Measurements from ENCODE around the gene NPFFR1.

Gene NPFFR1

GRCh38 chr10:70321897-70322890 is 38.4 kb upstream of the NPFFR1 start:
- peak overlapping the region; percentile 74 for H3K27ac Mint-ChIP-seq
- H3K4me3 Mint-ChIP-seq = no peak overlapping the region
- no peaks in the 10 kb centered on the region for H3K9me3 Mint-ChIP-seq
- DNase-seq (ENCODE audit: low spot score) = no peak
- H3K27me3 Mint-ChIP-seq (ENCODE audit: low read depth) = no peaks in the 10 kb centered on the region
- peaks cover 9% of the 10 kb centered on the region for H3K4me1 Mint-ChIP-seq (ENCODE audit: low read depth)
- H3K36me3 Mint-ChIP-seq (ENCODE audit: low read depth) = no peaks in the 10 kb centered on the region

- Mint-ChIP-seq H3K9me3 (no peaks in the 10 kb centered on the region), H3K4me1 (ENCODE audit: low read depth) (peaks cover 9% of the 10 kb centered on the region), H3K36me3 (ENCODE audit: low read depth) (no peaks in the 10 kb centered on the region), H3K27me3 (ENCODE audit: low read depth) (no peaks in the 10 kb centered on the region), H3K27ac (no peak overlapping the region), H3K4me3 (no peak overlapping the region)
- no peak for DNase-seq (ENCODE audit: low spot score)
Observed at GRCh38 chr10:70321233-70321632, 37.4 kb upstream of the NPFFR1 start.

GRCh38 chr10:70320751-70321150 is 36.9 kb upstream of the NPFFR1 start:
- DNase-seq (ENCODE audit: low spot score) = no peak
- Mint-ChIP-seq H3K36me3 (ENCODE audit: low read depth) (no peaks in the 10 kb centered on the region), H3K9me3 (no peaks in the 10 kb centered on the region), H3K4me3 (no peak overlapping the region), H3K27ac (no peak overlapping the region), H3K4me1 (ENCODE audit: low read depth) (peaks cover 9% of the 10 kb centered on the region), H3K27me3 (ENCODE audit: low read depth) (no peaks in the 10 kb centered on the region)

DNA sequence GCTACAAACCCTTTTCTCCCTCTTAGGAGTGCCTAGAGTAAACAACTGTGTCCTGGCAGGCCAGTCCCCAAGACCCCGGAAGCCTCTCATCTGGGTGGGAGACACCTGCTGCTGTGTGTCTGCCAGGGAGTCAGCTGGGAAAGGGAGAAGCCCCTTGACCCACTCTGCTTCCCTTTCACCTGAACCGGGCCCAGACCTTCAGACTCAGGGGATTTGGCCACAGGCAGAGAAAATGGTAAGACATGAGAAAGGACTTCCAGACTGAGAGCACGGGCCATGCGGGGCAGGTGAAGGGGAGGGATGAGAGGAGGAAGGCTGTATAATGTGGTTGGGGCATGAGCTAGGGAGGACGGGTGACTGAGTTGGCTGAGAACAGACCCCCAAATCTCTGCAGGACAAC is 36.0 kb upstream of the NPFFR1 start:
- Mint-ChIP-seq H3K9me3 (no peaks in the 10 kb centered on the region), H3K4me1 (ENCODE audit: low read depth) (peaks cover 7% of the 10 kb centered on the region)

DNA sequence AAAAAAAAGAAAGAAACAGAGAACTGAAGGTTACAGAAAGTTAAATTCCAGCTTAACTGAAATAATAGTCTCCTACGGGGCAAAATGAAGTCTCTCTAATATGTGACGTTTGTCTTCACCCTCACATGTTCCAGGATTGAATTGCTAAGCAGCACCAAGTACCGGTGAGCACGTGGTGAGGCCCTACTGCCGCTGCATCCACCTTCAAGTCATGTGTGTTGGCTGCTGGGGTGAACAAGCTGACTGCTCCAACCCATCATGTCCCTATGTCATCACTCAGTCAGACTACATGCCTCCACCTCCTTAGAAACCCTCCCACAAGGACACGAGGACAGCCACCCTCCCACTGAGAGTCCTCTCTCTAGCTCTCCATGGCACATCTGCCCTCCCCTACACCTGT is 35.4 kb upstream of the NPFFR1 start:
- Mint-ChIP-seq H3K9me3 (no peaks in the 10 kb centered on the region), H3K4me1 (ENCODE audit: low read depth) (peaks cover 7% of the 10 kb centered on the region), H3K4me3 (no peak overlapping the region), H3K27ac (no peak overlapping the region), H3K27me3 (ENCODE audit: low read depth) (no peaks in the 10 kb centered on the region), H3K36me3 (ENCODE audit: low read depth) (no peaks in the 10 kb centered on the region)
- no peak for DNase-seq (ENCODE audit: low spot score)

More for the DNA sequence above, 36.0 kb upstream of the NPFFR1 start:
- H3K27ac Mint-ChIP-seq = no peak overlapping the region
- H3K36me3 Mint-ChIP-seq (ENCODE audit: low read depth) = no peaks in the 10 kb centered on the region
- no peak overlapping the region for H3K4me3 Mint-ChIP-seq
- H3K27me3 Mint-ChIP-seq (ENCODE audit: low read depth) = no peaks in the 10 kb centered on the region
- no peak for DNase-seq (ENCODE audit: low spot score)

- no peak overlapping the region for H3K27ac Mint-ChIP-seq
- no peak for DNase-seq (ENCODE audit: low spot score)
- H3K4me3 Mint-ChIP-seq = no peak overlapping the region
- no peaks in the 10 kb centered on the region for H3K9me3 Mint-ChIP-seq
- H3K36me3 Mint-ChIP-seq (ENCODE audit: low read depth) = no peaks in the 10 kb centered on the region
- H3K4me1 Mint-ChIP-seq (ENCODE audit: low read depth) = peaks cover 2% of the 10 kb centered on the region
- H3K27me3 Mint-ChIP-seq (ENCODE audit: low read depth) = no peaks in the 10 kb centered on the region
Observed at GRCh38 chr10:70317943-70318318, 34.1 kb upstream of the NPFFR1 start.

DNA sequence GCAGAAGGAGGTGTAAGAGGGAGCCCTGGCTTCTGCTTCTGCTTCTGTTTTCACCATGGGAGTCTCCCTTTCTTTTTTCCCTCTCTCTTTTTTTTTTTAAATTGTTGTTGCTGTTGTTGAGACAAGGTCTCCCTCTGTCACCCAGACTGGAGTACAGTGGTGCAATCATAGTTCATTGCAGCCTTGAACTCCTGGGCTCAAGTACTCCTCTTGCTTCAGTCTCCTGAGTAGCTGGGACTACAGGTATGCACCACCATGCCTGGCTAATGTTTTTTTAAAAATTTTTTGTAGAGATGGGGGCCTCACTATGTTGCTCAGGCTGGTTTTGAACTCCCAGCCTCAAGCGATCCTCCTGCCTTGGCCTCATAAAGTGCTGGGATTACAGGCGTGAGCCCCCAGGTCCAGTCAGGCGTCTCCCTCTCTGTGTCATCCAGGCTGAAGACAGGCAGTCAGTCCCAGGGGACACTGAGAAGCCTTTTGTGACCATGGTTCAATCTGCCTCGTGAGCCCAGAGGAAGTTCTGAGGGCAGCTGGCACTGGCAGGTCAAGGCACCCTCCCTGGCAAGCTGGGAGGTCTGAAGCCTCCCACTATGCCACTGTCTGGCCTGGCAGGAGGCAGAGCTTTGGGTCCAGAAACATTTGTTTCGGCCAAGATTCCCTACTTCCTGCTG is 33.6 kb upstream of the NPFFR1 start:
- H3K27ac Mint-ChIP-seq = no peak overlapping the region

GRCh38 chr10:70315815-70316214 is 32.0 kb upstream of the NPFFR1 start:
- peaks cover 2% of the 10 kb centered on the region for H3K4me1 Mint-ChIP-seq (ENCODE audit: low read depth)

More for the DNA sequence above, 33.6 kb upstream of the NPFFR1 start:
- Mint-ChIP-seq H3K4me3 (no peak overlapping the region), H3K27me3 (ENCODE audit: low read depth) (no peaks in the 10 kb centered on the region), H3K4me1 (ENCODE audit: low read depth) (peaks cover 2% of the 10 kb centered on the region), H3K9me3 (no peaks in the 10 kb centered on the region), H3K36me3 (ENCODE audit: low read depth) (no peaks in the 10 kb centered on the region)
- no peak for DNase-seq (ENCODE audit: low spot score)

DNA sequence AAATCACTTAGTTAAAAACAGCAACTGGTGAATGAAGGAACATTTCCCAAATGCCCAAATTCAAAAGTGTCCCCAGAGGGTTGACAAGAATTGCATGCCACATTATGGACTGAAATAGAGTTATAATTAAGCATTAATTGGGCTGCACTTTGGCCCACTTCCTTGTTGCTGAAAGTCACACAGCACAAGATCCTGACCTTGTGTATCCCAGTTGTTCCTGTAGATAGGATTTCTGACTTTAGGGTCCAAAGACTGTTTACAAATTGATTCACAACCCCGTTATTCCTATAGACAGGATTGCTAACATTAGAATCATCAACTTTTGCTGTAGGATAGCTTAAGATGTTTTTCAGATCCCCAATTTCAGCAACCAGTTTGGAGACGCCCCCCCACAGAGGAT is 31.5 kb upstream of the NPFFR1 start:
- Mint-ChIP-seq H3K9me3 (no peaks in the 10 kb centered on the region), H3K27ac (no peak overlapping the region), H3K27me3 (ENCODE audit: low read depth) (no peaks in the 10 kb centered on the region), H3K4me3 (no peak overlapping the region), H3K4me1 (ENCODE audit: low read depth) (peaks cover 2% of the 10 kb centered on the region), H3K36me3 (ENCODE audit: low read depth) (no peaks in the 10 kb centered on the region)
- DNase-seq (ENCODE audit: low spot score) = no peak

More at GRCh38 chr10:70315815-70316214, 32.0 kb upstream of the NPFFR1 start:
- no peak for DNase-seq (ENCODE audit: low spot score)
- no peak overlapping the region for H3K4me3 Mint-ChIP-seq
- H3K27me3 Mint-ChIP-seq (ENCODE audit: low read depth) = no peaks in the 10 kb centered on the region
- no peaks in the 10 kb centered on the region for H3K9me3 Mint-ChIP-seq
- H3K36me3 Mint-ChIP-seq (ENCODE audit: low read depth) = no peaks in the 10 kb centered on the region
- no peak overlapping the region for H3K27ac Mint-ChIP-seq

DNA sequence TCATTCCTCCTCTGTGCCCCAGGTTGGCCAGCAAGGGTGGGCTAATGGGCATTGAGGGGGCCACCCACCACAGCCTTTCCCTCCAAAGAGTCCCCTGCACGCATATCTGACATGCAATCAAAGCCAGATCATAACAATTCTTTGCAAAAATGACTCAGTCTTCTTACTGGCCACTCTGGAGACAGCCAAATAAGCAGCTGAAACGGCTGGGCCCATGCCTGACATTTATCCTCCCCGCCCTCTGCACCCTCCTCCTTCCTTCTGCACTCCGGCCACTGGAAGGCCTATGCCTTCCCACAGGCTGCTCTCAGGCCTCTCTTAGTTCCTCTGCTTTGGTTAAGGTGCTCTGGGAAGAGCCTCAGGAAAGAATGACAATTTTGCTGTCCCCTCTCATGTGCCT is 29.2 kb upstream of the NPFFR1 start:
- Mint-ChIP-seq H3K36me3 (ENCODE audit: low read depth) (no peaks in the 10 kb centered on the region), H3K27ac (no peak overlapping the region), H3K27me3 (ENCODE audit: low read depth) (no peaks in the 10 kb centered on the region), H3K9me3 (no peaks in the 10 kb centered on the region), H3K4me1 (ENCODE audit: low read depth) (peaks cover 2% of the 10 kb centered on the region), H3K4me3 (no peak overlapping the region)
- no peak for DNase-seq (ENCODE audit: low spot score)

- Mint-ChIP-seq H3K36me3 (ENCODE audit: low read depth) (no peaks in the 10 kb centered on the region), H3K27ac (no peak overlapping the region), H3K9me3 (no peaks in the 10 kb centered on the region), H3K4me1 (ENCODE audit: low read depth) (peaks cover 2% of the 10 kb centered on the region), H3K4me3 (no peak overlapping the region), H3K27me3 (ENCODE audit: low read depth) (no peaks in the 10 kb centered on the region)
- DNase-seq (ENCODE audit: low spot score) = no peak
Observed at GRCh38 chr10:70312249-70312648, 28.4 kb upstream of the NPFFR1 start.

DNA sequence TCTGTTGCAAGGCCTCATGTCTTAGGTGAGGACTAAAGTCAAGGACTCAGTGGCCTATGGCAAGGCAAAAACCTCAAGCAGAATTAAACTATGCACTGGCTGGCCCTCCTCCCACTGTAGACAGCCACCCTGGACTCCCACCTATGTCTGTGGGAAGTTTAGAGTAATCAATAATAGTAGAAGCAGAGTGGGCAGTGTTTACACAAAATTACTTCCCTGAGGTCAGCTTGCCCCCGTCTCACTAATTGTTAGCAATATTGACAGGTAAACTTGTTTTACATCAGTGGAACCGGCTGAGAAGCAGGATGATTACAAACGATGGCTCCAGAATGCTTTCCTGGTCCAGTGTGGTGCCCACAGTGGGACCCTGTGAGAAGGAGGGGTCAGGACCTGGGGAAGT is 27.9 kb upstream of the NPFFR1 start:
- peaks cover 2% of the 10 kb centered on the region for H3K4me1 Mint-ChIP-seq (ENCODE audit: low read depth)
- no peaks in the 10 kb centered on the region for H3K36me3 Mint-ChIP-seq (ENCODE audit: low read depth)
- H3K4me3 Mint-ChIP-seq = no peak overlapping the region
- no peak for DNase-seq (ENCODE audit: low spot score)
- H3K27ac Mint-ChIP-seq = no peak overlapping the region
- no peaks in the 10 kb centered on the region for H3K27me3 Mint-ChIP-seq (ENCODE audit: low read depth)
- no peaks in the 10 kb centered on the region for H3K9me3 Mint-ChIP-seq

GRCh38 chr10:70309661-70310060 is 25.9 kb upstream of the NPFFR1 start:
- DNase-seq (ENCODE audit: low spot score) = no peak
- no peak overlapping the region for H3K4me3 Mint-ChIP-seq
- H3K4me1 Mint-ChIP-seq (ENCODE audit: low read depth) = peaks cover 2% of the 10 kb centered on the region
- H3K27me3 Mint-ChIP-seq (ENCODE audit: low read depth) = no peaks in the 10 kb centered on the region
- H3K36me3 Mint-ChIP-seq (ENCODE audit: low read depth) = no peaks in the 10 kb centered on the region
- H3K27ac Mint-ChIP-seq = no peak overlapping the region
- H3K9me3 Mint-ChIP-seq = no peaks in the 10 kb centered on the region

All from T-helper 2 cell treated with Interferon-gamma antibody and Interleukin-4, amounts not matched to agents 5 μg/mL and 100 μg/mL, for 36 hours (primary cell).